PC-9 (cell line): ENCODE data around the gene FOXN3.

Experiments used
- EZH2 ChIP-seq: fragments of 200-600 bp; sonication (generic); IDR thresholded peaks from 2 replicates; pipeline ENCODE4 v1.8.0; 2017; ENCODE audit warnings: antibody characterized with exemption, low read depth
- TF ChIP-seq, protein P1 (sequence below): fragments of 200-600 bp; sonication (generic); conservative IDR thresholded peaks from 2 replicates; pipeline ENCODE4 v1.6.1; 2017; ENCODE audit warnings: mixed run types, antibody characterized with exemption, mild to moderate bottlenecking, moderate library complexity

DNA sequence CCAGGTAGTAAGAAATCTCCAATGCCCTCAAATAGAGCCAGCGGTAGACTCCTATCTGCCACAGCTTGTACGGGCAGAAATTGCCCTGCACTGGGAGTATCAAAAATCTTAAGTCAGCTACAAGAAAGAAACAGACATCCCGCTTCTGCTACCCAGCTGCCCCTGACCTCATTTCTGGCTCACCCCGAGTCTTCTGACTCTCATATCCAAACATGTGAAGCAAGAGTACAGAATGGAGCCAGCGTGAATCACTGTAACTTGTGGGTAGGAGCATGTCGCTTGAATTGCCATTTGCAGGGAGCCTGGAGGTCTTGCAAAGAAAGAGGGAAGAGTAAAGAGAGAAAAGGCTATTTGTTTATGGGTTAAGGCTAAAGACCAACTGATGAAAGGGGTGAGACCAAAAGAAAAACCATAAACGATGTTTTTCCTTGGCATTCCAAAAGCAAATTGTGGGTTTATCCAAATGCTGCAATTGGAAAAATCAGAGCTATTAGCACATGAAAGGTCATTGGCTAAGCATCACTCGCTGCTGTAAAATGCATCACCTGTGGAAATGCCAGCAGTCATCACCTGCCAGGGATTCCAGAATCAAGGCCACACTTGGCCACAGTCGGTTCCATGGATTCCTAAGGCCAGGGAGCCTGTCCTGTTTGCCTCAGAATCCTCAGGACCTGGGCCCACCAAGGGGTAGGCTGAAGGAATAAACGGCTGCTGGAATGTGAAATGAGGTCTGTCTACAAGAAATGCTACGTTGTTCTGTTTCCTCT, 86.6 kb downstream of the FOXN3 start:
- TF ChIP-seq, protein P1, sequence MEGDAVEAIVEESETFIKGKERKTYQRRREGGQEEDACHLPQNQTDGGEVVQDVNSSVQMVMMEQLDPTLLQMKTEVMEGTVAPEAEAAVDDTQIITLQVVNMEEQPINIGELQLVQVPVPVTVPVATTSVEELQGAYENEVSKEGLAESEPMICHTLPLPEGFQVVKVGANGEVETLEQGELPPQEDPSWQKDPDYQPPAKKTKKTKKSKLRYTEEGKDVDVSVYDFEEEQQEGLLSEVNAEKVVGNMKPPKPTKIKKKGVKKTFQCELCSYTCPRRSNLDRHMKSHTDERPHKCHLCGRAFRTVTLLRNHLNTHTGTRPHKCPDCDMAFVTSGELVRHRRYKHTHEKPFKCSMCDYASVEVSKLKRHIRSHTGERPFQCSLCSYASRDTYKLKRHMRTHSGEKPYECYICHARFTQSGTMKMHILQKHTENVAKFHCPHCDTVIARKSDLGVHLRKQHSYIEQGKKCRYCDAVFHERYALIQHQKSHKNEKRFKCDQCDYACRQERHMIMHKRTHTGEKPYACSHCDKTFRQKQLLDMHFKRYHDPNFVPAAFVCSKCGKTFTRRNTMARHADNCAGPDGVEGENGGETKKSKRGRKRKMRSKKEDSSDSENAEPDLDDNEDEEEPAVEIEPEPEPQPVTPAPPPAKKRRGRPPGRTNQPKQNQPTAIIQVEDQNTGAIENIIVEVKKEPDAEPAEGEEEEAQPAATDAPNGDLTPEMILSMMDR: no peak
- TF ChIP-seq EZH2: no peak
